Gastroesophageal sphincter (tissue), 4 donors: ENCODE results near the gene RGS9. TPM values are rescaled to one million over a fixed set of nuclear protein-coding genes. Genes with fewer than 3 reads are reported as not detected.

Experiments
- ATAC-seq: fragments of 150-250 bp; one replicate; pipeline ENCODE4 v1.9.1; 2016; ENCODE audit warnings: mild to moderate bottlenecking, moderate library complexity
- H3K27ac ChIP-seq, 4 donors: fragments of 200-600 bp; sonication (generic) in 3 of 4; 1 replicate in 3 of 4; 2 replicates in 1 of 4; pipeline ENCODE4 v1.5.1; 2016 to 2019
- H3K27me3 ChIP-seq: fragments of 200-600 bp; sonication (generic); one replicate; pipeline ENCODE4 v1.5.1; 2019
- H3K36me3 ChIP-seq, 2 donors: fragments of 200-600 bp; sonication (generic); one replicate each; pipeline ENCODE4 v1.5.1; 2019; ENCODE audit warnings: control low read depth in 1 of 2
- H3K4me1 ChIP-seq, 3 donors: fragments of 200-600 bp; sonication (generic); 1 replicate in 2 of 3; 2 replicates in 1 of 3; pipeline ENCODE4 v1.5.1; 2016 to 2019; ENCODE audit warnings: control low read depth in 2 of 3
- H3K4me3 ChIP-seq, 2 donors: fragments of 200-600 bp; sonication (generic); one replicate each; pipeline ENCODE4 v1.5.1; 2019; ENCODE audit warnings: mild to moderate bottlenecking in 1 of 2, moderate library complexity in 1 of 2
- H3K9me3 ChIP-seq, 3 donors: fragments of 200-600 bp; sonication (generic); one replicate each; pipeline ENCODE4 v1.5.1; 2017 to 2019; ENCODE audit warnings: control low read depth in 2 of 3
- CTCF ChIP-seq, 4 experiments: fragments of 200-600 bp in 2 of 4; fragments of 450-650 bp in 2 of 4; sonication (generic) in 1 of 4; IDR thresholded peaks; one replicate each; pipeline ENCODE4 v1.5.1; 2017 to 2019; ENCODE audit warnings: antibody characterized with exemption in 4 of 4, mild to moderate bottlenecking in 2 of 4, moderate library complexity in 2 of 4
- EP300 ChIP-seq: sonication (generic); formaldehyde crosslinking; IDR thresholded peaks from one replicate; pipeline ENCODE4 v1.6.1; 2017; ENCODE audit warnings: antibody characterized with exemption, mild to moderate bottlenecking
- POLR2A ChIP-seq, 2 donors: fragments of 450-650 bp; IDR thresholded peaks; one replicate each; pipeline ENCODE4 v1.6.1; 2017; ENCODE audit warnings: antibody characterized with exemption in 2 of 2, mild to moderate bottlenecking in 2 of 2, moderate library complexity in 1 of 2
- POLR2AphosphoS5 ChIP-seq: sonication (generic); formaldehyde crosslinking; IDR thresholded peaks from one replicate; pipeline ENCODE4 v1.6.1; 2017; ENCODE audit warnings: antibody characterized with exemption
- WGBS, 2 donors: methylation state at CpG; one replicate each; pipeline ENCODE4 v1.1.5; 2018; ENCODE audit warnings: low coverage in 1 of 2; 5-methylcytosine and 5-hydroxymethylcytosine counted together
- total RNA-seq, 4 donors: library from RNA; depleted of rRNA; stranded (reverse); fragments of >200 nt; gene quantifications; one replicate each; pipeline ENCODE4 v1.1.0, GENCODE V29; 2016

Gene RGS9
- total RNA-seq, 4 donors from 2014 or later: 17.4 to 43.9 (median 40.8) TPM

- peaks cover 0 to 10% (median 0%) of the 10 kb centered on the region in 3 donors for H3K4me1 ChIP-seq
- H3K27me3 ChIP-seq: peaks cover 36% of the 10 kb centered on the region
- H3K4me3 ChIP-seq: no peak overlapping the region
- H3K36me3 ChIP-seq: no peaks in the 10 kb centered on the region
- no peaks in the 10 kb centered on the region for H3K9me3 ChIP-seq
- H3K27ac ChIP-seq: no peak overlapping the region
- TF ChIP-seq POLR2A (IDR thresholded peaks at IDR 0.05) (no peak), POLR2AphosphoS5 (no peak), EP300 (no peak), CTCF (IDR thresholded peaks at IDR 0.05) (no peak)
- WGBS, 2 donors: 58 to 70% methylated on average over 2 to 3 of the region's 4 CpGs
- no peak for ATAC-seq
Measured at GRCh38 chr17:65227637-65228036, 90.5 kb downstream of the RGS9 start.

DNA sequence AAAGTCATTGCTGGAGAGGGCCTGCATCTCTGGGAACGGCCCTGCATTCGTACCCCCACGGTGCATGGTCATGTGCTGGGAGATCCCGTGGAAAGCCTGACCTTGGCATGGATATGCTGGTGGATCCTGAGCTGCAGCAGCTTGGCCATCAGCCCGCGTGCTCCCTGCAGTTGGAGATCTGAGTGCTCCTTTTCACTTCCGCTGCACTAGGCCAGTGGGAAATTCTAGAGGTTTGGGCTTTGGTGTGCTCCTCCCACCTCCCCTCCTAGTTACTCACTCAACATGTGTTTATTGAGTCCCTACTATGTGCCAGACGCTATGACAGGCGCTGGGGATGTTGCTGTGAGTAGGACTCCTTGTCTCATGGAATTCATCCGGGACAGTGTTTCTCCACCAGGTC is 91.1 kb downstream of the RGS9 start:
- H3K27ac ChIP-seq: no peak overlapping the region
- no peak overlapping the region for H3K4me3 ChIP-seq
- ATAC-seq: no peak
- H3K36me3 ChIP-seq: no peaks in the 10 kb centered on the region
- no peak for TF ChIP-seq POLR2A (IDR thresholded peaks at IDR 0.05)
- no peaks in the 10 kb centered on the region for H3K9me3 ChIP-seq
- H3K27me3 ChIP-seq: peaks cover 36% of the 10 kb centered on the region
- peaks cover 0 to 10% (median 0%) of the 10 kb centered on the region in 3 donors for H3K4me1 ChIP-seq
- WGBS, 2 donors: 78% methylated on average over 4 of the region's 10 CpGs; no CpG with 5 or more reads in 1 of the 2 donors

DNA sequence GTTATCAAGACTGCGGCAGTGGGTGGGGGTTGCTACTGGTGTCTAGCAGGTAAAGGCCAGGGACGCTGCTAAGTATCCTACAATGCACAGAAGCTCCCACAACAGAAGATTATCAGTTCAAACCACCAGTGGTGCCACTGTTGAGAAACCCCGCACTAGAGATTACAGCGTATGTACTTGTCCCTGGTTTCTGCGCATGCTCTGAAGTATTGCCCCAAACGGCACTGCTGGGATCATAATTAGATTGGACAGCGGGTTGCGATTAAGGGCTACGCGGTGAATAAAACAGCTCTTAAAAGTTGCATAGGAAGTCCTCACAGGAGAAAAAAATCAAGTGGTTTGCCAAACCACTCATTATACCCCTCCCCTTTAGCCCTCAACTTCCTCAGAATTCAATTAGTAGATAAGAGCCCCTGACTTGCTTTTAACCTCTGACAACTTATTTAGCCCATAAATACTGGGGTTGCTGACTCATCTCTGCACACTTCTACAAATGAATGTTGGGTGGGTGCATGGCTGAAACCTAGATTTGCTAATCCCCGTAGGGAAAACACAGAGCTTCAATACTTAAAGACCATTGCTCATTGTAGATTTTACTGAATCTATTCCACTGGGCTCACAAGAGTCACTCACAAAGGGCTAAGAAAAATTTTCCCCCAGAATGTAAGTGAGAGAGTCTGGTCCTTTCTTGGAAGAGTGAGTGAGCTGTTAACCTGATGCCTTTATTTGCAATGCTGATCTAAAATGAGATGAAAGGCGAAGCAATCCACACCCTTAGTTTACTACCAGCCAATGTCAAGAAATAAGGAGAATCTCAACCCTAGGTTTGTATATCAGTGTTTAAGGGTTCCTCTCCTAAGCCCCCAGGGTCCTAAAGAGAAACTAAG is 91.8 kb downstream of the RGS9 start:
- WGBS, 2 donors: 12 to 90% methylated on average over 8 to 10 of the region's 12 CpGs
- TF ChIP-seq EP300 (no peak), POLR2A (IDR thresholded peaks at IDR 0.05) (no peak), CTCF (IDR thresholded peaks at IDR 0.05) (no peak), POLR2AphosphoS5 (no peak)
- Histone ChIP-seq H3K27me3 (peaks cover 36% of the 10 kb centered on the region), H3K4me1 (peaks cover 0 to 10% (median 0%) of the 10 kb centered on the region in 3 donors), H3K36me3 (no peaks in the 10 kb centered on the region), H3K9me3 (no peaks in the 10 kb centered on the region), H3K27ac (no peak overlapping the region), H3K4me3 (no peak overlapping the region)
- ATAC-seq: no peak

- Histone ChIP-seq H3K36me3 (no peaks in the 10 kb centered on the region), H3K9me3 (no peaks in the 10 kb centered on the region), H3K27ac (no peak overlapping the region), H3K27me3 (peaks cover 36% of the 10 kb centered on the region), H3K4me3 (no peak overlapping the region), H3K4me1 (peaks cover 0 to 10% (median 0%) of the 10 kb centered on the region in 3 donors)
- no peak for TF ChIP-seq EP300
- no peak for TF ChIP-seq POLR2AphosphoS5
- no peak for TF ChIP-seq POLR2A (IDR thresholded peaks at IDR 0.05)
- no peak for TF ChIP-seq CTCF (IDR thresholded peaks at IDR 0.05)
- WGBS, 2 donors: 93% methylated on average over 3 of the region's 3 CpGs; no CpG with 5 or more reads in 1 of the 2 donors
- ATAC-seq: no peak
Measured at GRCh38 chr17:65229621-65229995, 92.4 kb downstream of the RGS9 start.

- no peak overlapping the region for H3K4me3 ChIP-seq
- no peak for TF ChIP-seq POLR2AphosphoS5
- no peak for TF ChIP-seq EP300
- TF ChIP-seq CTCF (IDR thresholded peaks at IDR 0.05): no peak
- no peak for TF ChIP-seq POLR2A (IDR thresholded peaks at IDR 0.05)
- peaks cover 0 to 10% (median 0%) of the 10 kb centered on the region in 3 donors for H3K4me1 ChIP-seq
- H3K27ac ChIP-seq: no peak overlapping the region
- ATAC-seq: no peak
- peaks cover 33% of the 10 kb centered on the region for H3K27me3 ChIP-seq
- no peaks in the 10 kb centered on the region for H3K9me3 ChIP-seq
- H3K36me3 ChIP-seq: no peaks in the 10 kb centered on the region
- 79 to 94% methylated on average over 2 to 4 of the region's 4 CpGs for WGBS, 2 donors
Measured at GRCh38 chr17:65230040-65230439, 92.9 kb downstream of the RGS9 start.
